Cerebellar cortex (tissue), 1 donor: ENCODE results near the gene GADD45GIP1.

ENCODE experiments used
- DNase-seq: peaks from one replicate; pipeline ENCODE4 v3.0.0-alpha.2; 2015; ENCODE audit warnings: low spot score

Gene GADD45GIP1

DNA sequence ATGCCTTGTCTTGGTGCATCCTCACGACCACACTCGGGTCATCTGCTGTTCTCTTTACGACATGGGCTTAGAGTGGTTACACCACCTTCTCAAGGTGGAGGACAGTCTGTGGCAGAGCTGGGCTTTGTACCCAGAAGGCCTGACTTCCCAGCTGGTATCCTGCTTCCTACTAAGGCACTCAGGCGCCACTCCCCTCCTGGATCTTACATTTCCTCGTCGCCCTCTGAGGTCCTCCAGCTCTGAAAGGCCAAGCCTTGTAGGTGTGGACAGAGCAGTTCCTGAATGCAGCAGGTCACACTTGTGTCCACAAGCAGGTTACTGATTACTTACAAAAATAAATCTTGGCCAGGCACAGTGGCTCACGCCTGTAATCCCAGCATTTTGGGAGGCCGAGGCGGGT is 49.9 kb downstream of the GADD45GIP1 start:
- DNase-seq, result no peak
